Endothelial cell of umbilical vein (primary cell): ENCODE results near the gene MINAR1.

Source experiments
- EZH2 ChIP-seq: IDR thresholded peaks from 2 replicates; pipeline ENCODE4 v1.6.1; 2012; ENCODE audit warnings: borderline replicate concordance, low read depth, mild to moderate bottlenecking, moderate library complexity, low read length, inconsistent platforms; ENCODE audit not compliant: severe bottlenecking
- TF ChIP-seq, protein P1 (sequence below), 2 donors: IDR thresholded peaks; 1 replicate in 1 of 2; 2 replicates in 1 of 2; pipeline ENCODE4 v1.5.1; 2011; ENCODE audit warnings: low read length in 2 of 2, mild to moderate bottlenecking in 2 of 2, moderate library complexity in 2 of 2, control low read depth in 1 of 2, inconsistent platforms in 1 of 2, low read depth in 1 of 2; ENCODE audit not compliant: insufficient read depth in 1 of 2; ENCODE audit errors: extremely low read depth in 1 of 2

- TF ChIP-seq, protein P1, sequence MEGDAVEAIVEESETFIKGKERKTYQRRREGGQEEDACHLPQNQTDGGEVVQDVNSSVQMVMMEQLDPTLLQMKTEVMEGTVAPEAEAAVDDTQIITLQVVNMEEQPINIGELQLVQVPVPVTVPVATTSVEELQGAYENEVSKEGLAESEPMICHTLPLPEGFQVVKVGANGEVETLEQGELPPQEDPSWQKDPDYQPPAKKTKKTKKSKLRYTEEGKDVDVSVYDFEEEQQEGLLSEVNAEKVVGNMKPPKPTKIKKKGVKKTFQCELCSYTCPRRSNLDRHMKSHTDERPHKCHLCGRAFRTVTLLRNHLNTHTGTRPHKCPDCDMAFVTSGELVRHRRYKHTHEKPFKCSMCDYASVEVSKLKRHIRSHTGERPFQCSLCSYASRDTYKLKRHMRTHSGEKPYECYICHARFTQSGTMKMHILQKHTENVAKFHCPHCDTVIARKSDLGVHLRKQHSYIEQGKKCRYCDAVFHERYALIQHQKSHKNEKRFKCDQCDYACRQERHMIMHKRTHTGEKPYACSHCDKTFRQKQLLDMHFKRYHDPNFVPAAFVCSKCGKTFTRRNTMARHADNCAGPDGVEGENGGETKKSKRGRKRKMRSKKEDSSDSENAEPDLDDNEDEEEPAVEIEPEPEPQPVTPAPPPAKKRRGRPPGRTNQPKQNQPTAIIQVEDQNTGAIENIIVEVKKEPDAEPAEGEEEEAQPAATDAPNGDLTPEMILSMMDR (IDR thresholded peaks at IDR 0.05; ENCODE audit: extremely low read depth in 1 of 2, insufficient read depth in 1 of 2, low read depth in 1 of 2, low read length in 2 of 2), result no peak
- TF ChIP-seq EZH2, result no peak
Measured at GRCh38 chr15:79397269-79397910, 34.7 kb upstream of the MINAR1 start.
